ENCODE results near the gene RASA1. TPM values are rescaled to one million over a fixed set of nuclear protein-coding genes. Genes with fewer than 3 reads are reported as not detected.
A peak's percentile ranks its signal among the peaks of the same experiment; 100 is the strongest.

RASA1 gene
- total and polyA plus RNA-seq, 9 of the 15 experiments (the other 6 are each of a cell fraction or from before 2014, with no cell fraction given) = 3.2 to 17.3 (median 9.2) TPM

DNA sequence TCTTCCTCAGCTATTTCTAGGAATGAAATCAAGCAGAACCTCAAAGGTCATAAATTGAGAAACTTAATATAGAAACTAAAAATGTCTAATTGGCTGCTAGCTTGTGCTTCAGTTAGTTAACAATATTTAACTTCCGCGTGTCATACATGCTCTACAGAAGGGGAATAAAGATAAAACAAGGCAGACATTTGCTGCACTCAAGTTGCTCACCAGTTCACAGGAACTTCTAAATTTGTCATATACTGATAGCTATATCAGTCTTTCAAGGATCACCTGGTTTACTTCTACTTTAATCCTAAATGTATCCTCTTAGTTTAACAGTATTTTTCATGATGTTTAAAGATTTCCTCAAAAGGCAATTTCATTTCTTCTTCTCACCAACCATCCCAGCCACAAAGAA, 136.7 kb downstream of the RASA1 start (continued):
- TF ChIP-seq ZNF785 (CRISPR knock-in tag; IDR thresholded peaks at IDR 0.05) (no peak), CBFA2T2 (conservative IDR thresholded peaks at IDR 0.05) (peak; percentile 26), STAT5A (IDR thresholded peaks at IDR 0.05; ENCODE audit: borderline replicate concordance, low read length) (peak; percentile 14; the same call in 1 of the 2 replicates), ZNF318 (IDR thresholded peaks at IDR 0.05; ENCODE audit: borderline replicate concordance in 1 of 2, low read depth in 1 of 2) (no peak), POLR2AphosphoS5 (IDR thresholded peaks at IDR 0.05; ENCODE audit: control insufficient read depth, insufficient read depth, low read depth, low read length) (peak; percentile 4; the same call in 1 of the 2 replicates), MXI1 (IDR thresholded peaks at IDR 0.05; ENCODE audit: low read depth, low read length) (no peak), NCOR1 (IDR thresholded peaks at IDR 0.05) (peak; percentile 37; the same call in 1 of the 2 replicates), TEAD4 (IDR thresholded peaks at IDR 0.05; ENCODE audit: low read length) (peak; percentile 26; the same call in 1 of the 2 replicates), TEAD4 (CRISPR knock-in tag; IDR thresholded peaks at IDR 0.05; ENCODE audit: borderline replicate concordance) (no peak), GABPB1 (CRISPR knock-in tag; IDR thresholded peaks at IDR 0.05) (no peak), HES1 (IDR thresholded peaks at IDR 0.05; ENCODE audit: low read depth) (no peak), HLTF (IDR thresholded peaks at IDR 0.05) (no peak), ARID1B (IDR thresholded peaks at IDR 0.05) (peak; percentile 69), KLF13 (tag; IDR thresholded peaks at IDR 0.05; ENCODE audit: borderline replicate concordance, low read depth) (no peak), HMGN3 (IDR thresholded peaks at IDR 0.05; ENCODE audit: borderline replicate concordance, extremely low read depth, insufficient read length, low read depth, low read length) (no peak), SMARCA4 (IDR thresholded peaks at IDR 0.05) (0 out of 2 replicates have a peak, but pooled peaks have one; percentile 17), TRIM24 (IDR thresholded peaks at IDR 0.05) (no peak), ZNF197 (CRISPR knock-in tag; IDR thresholded peaks at IDR 0.05; ENCODE audit: low read depth) (no peak)
- TF ChIP-seq, protein P1, sequence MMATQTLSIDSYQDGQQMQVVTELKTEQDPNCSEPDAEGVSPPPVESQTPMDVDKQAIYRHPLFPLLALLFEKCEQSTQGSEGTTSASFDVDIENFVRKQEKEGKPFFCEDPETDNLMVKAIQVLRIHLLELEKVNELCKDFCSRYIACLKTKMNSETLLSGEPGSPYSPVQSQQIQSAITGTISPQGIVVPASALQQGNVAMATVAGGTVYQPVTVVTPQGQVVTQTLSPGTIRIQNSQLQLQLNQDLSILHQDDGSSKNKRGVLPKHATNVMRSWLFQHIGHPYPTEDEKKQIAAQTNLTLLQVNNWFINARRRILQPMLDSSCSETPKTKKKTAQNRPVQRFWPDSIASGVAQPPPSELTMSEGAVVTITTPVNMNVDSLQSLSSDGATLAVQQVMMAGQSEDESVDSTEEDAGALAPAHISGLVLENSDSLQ (IDR thresholded peaks at IDR 0.05) = no peak
- TF ChIP-seq, protein P2, sequence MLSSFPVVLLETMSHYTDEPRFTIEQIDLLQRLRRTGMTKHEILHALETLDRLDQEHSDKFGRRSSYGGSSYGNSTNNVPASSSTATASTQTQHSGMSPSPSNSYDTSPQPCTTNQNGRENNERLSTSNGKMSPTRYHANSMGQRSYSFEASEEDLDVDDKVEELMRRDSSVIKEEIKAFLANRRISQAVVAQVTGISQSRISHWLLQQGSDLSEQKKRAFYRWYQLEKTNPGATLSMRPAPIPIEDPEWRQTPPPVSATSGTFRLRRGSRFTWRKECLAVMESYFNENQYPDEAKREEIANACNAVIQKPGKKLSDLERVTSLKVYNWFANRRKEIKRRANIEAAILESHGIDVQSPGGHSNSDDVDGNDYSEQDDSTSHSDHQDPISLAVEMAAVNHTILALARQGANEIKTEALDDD (IDR thresholded peaks at IDR 0.05) = peak; percentile 56; the same call in 1 of the 2 replicates

All from K562 (cell line).